ENCODE measurements around the gene DNAJB1.

DNA sequence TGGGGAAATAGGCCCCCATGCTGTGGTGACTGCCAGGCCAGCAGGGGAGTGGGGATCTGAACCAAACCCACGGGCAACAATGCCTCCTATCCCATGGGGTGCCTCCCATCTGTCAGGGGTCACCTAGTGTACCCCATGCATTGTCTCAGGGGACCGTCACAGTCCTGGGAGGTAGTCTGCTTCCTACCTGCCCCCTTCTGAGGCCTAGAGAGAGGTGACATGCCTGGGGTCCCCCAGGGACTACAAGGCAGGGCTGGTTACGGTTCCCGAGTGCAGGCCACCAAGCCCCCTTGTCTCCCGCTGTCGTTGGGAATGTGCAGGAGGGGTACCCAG, 42.5 kb upstream of the DNAJB1 start:
- TF ChIP-seq EZH2 (IDR thresholded peaks at IDR 0.05; ENCODE audit: insufficient read depth, poor library complexity, severe bottlenecking): no peak
- TF ChIP-seq EZH2phosphoT487 (IDR thresholded peaks at IDR 0.05; ENCODE audit: insufficient read depth, low read depth): no peak

Data from GM23248 (cell line).